Activated naive CD4-positive, alpha-beta T cell treated with Interleukin-2 at 50 U/mL for 16 hours (primary cell): ENCODE data around the gene TPI1.
A peak's percentile ranks its signal among the peaks of the same experiment; 100 is the strongest.
"Not testable (repeated sequence)": the region's sequence is repeated elsewhere in the genome, so short reads cannot be mapped to it uniquely, and the experiment has no call there.

Experiments used
- DNase-seq: peaks from one replicate; pipeline ENCODE4 v3.0.0-alpha.2; 2020

Gene TPI1

GRCh38 chr12:6869049-6870021 lies 2.0 kb downstream of the TPI1 start:
- peak; percentile 87 for DNase-seq

DNA sequence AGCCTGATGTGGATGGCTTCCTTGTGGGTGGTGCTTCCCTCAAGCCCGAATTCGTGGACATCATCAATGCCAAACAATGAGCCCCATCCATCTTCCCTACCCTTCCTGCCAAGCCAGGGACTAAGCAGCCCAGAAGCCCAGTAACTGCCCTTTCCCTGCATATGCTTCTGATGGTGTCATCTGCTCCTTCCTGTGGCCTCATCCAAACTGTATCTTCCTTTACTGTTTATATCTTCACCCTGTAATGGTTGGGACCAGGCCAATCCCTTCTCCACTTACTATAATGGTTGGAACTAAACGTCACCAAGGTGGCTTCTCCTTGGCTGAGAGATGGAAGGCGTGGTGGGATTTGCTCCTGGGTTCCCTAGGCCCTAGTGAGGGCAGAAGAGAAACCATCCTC lies 3.0 kb downstream of the TPI1 start:
- DNase-seq = not testable (repeated sequence)

DNA sequence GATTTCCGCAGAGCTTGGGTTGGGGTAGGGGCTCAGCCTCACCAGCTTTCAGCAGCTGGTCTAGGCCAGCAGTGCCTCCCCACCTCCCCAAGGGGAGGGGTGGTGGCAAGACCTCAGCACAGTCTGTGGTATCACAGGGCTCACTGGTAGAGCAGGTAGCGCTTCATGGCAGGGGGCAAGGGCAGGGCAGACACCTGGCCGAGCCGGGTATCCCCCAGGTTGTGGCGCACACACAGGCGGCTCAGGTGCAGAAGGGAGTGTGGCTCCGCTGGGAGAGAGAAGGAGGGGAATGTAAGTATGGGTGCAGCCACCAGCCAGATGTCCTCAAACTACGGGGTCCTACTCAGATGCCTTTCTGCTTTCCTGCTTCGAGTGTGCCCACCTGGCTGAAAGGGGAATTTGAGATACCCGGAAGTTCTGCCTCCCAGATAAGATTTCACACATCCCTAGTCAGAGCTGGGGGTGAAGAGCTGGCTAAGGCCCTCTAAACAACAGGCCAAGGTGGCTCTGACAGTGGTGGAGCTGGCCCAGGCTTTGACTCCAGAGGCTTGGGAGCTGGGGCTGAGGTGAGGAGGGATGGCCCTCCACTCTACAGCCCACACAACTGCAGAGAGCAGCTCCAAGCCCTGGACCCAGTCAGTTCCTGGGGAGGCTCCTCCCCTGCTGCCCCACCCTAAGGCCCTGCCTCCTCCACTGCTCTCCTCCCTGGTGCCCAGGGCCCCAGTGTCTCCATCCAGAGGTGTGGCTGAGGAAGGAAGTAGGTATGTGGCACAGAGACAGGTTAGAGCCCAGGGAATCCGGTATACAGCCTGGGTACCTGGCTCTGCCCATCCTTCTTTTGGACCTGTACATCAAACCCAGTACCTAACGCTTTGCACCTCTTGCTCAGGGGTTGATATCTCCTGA lies 4.0 kb downstream of the TPI1 start:
- DNase-seq = peak; percentile 34

GRCh38 chr12:6872073-6873048 lies 5.0 kb downstream of the TPI1 start:
- peak; percentile 87 for DNase-seq

GRCh38 chr12:6873094-6874014 lies 6.0 kb downstream of the TPI1 start, which contains the start of gene SPSB2:
Gene SPSB2, minus strand, starts transcription at chr12:6873303. Its CDS starts 402 bp downstream, at chr12:6872901.
- peak; percentile 100 for DNase-seq

GRCh38 chr12:6874015-6874368 lies 6.7 kb downstream of the TPI1 start:
- not testable (repeated sequence) for DNase-seq

- not testable (repeated sequence) for DNase-seq
Measured at GRCh38 chr12:6879824-6880223, 12.5 kb downstream of the TPI1 start.

DNA sequence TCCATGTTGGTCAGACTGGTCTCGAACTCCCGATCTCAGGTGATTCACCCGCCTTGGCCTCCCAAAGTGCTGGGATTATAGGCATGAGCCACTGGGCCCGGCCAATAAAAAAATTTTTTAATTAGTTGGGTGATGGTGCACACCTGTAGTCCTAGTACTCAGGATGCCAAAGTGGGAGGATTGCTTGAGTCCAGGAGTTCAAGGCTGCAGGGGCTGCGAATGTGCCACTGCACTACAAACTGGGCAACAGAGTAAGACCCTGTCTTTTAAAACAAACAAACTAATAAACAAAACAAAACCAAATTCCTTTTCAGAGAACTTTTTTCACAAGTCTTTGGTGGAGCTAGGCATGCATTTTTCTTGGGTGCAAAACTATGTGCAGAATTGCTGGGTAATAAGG lies 15.9 kb downstream of the TPI1 start:
- no peak for DNase-seq

DNA sequence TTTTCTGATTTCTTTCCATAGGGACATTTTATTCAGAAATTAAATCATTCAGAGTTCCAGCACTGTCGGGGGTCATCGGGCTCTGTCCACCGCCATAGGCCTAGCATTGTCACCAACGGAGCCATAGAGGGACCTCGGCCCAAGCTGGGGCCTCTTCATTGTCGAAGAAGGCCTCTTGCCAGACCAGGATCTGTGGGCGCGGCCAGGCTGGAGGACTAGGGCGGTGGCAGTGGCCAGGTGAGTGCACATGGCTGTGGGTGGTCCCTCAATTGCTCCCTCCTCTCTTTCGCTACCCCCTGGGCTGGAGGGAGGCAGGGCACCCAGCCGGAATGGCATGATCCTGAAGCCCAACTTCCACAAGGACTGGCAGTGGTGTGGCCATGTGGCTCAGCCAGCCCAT lies 16.4 kb downstream of the TPI1 start:
- DNase-seq = no peak

GRCh38 chr12:6884539-6884938 lies 17.2 kb downstream of the TPI1 start:
- DNase-seq = no peak

DNA sequence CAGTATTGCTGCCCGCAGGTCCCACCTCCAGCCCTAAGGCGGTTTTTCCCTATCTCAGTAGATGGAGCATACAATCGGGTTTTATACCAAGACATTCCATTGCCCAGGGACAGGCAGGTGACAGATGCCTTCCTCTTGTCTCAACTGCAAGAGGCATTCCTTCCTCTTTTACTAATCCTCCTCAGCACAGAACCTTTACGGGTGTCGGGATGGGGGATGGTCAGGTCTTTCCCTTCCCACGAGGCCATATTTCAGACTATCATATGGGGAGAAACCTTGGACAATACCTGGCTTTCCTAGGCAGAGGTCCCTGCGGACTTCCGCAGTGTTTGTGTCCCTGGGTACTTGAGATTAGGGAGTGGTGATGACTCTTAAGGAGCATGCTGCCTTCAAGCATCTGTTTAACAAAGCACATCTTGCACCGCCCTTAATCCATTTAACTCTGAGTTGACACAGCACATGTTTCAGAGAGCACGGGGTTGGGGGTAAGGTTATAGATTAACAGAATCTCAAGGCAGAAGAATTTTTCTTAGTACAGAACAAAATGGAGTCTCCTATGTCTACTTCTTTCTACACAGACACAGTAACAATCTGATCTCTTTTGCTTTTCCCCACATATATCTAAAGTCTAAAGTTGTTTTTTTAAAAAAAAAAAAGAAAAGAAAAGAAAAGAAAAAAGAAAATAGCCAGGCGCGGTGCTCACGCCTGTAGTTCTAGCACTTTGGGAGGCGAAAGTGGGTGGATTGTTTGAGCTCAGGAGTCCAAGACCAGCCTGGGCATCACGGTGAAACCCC lies 19.1 kb downstream of the TPI1 start:
- not testable (repeated sequence) for DNase-seq

- DNase-seq = no peak
Measured at GRCh38 chr12:6887460-6887859, 20.1 kb downstream of the TPI1 start.

DNA sequence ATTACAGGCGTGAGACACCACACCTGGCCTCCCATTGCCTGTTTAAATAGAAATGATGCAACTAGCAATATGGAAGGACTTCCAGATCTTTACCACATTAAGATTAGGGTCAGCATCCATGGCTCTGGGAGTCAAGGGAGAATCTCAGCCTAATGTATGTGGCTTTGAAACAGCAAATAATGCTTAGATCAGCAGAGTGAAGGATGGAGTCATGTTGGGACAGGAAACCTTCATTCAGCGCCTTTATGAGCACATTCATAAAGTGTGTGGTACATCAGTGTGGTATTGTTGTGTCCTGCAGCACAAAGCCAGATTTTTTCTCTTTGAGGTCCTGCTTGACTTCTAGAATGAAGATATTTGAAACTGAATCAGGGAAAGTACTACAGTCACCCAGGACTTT lies 21.0 kb downstream of the TPI1 start:
- DNase-seq = no peak

- DNase-seq = not testable (repeated sequence)
Measured at GRCh38 chr12:6888794-6889193, 21.5 kb downstream of the TPI1 start.

- not testable (repeated sequence) for DNase-seq
Measured at GRCh38 chr12:6889775-6890573, 22.6 kb downstream of the TPI1 start.

GRCh38 chr12:6890789-6891645 lies 23.7 kb downstream of the TPI1 start:
- DNase-seq = peak; percentile 99

GRCh38 chr12:6891646-6892001 lies 24.3 kb downstream of the TPI1 start:
- DNase-seq = no peak

DNA sequence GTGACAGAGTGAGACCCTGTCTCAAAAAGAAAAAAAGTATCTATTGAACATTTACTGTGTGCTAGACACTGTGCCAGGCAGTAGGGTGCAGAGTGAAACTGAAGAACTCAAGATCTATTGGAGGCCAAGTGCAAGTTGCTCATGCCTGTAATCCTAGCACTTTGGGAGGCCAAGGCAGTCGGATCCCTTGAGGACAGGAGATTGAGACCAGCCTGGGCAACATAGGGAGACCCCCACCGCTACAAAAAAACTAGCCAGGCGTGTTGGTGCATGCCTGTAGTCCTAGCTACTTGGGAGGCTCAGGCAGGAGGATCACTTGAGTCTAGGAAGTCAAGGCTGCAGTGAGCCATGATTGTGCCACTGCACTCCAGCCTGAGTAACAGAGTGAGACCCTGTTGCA lies 25.4 kb downstream of the TPI1 start:
- DNase-seq = not testable (repeated sequence)
